Kasumi-1 (cell line): ENCODE measurements around the gene BTD.

Experiments
- DNase-seq, 2 experiments: peaks; one replicate each; lab custom pipeline; 2025; lab: John Stamatoyannopoulos, UW

BTD gene

GRCh38 chr3:15667484-15667883, 65.9 kb downstream of the BTD start:
- DNase-seq: no peak

DNA sequence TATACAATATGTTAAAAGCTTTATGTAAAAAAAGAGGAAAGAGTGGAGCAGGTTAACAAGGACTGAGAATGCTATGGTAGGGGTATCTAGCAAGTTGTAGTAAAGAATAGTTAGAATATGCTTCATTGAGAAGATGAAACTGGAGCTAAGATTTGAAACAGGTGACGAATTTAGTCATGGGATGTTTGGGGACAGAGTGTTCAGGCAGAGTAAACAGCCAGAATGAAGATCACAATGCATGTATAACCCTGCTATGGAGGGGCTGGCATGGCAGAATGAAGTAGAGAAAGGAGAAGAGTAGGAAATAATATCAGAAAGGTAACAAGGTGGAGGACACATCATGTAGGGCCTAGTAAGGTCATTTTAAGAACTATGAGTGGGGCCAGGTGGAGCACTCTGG, 72.0 kb downstream of the BTD start:
- DNase-seq: no peak

DNA sequence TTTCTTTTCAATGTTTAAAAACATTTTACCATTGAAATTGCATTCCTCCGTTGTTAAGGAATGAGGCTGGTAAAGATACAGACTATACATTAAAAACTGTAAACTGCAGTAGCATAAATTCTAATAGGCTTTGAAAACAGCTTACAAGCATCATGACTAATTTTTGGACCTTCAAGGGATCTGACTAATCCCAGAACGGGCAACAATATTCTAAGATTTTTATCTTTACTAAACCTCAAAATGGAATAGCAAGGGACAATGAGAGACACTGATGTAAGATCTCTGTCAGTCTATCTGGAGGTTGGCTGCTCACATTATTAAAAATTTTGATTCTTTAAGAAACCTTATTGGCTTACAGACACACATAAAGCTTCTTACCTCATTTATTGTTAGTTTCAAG, 74.7 kb downstream of the BTD start:
- DNase-seq: no peak

DNA sequence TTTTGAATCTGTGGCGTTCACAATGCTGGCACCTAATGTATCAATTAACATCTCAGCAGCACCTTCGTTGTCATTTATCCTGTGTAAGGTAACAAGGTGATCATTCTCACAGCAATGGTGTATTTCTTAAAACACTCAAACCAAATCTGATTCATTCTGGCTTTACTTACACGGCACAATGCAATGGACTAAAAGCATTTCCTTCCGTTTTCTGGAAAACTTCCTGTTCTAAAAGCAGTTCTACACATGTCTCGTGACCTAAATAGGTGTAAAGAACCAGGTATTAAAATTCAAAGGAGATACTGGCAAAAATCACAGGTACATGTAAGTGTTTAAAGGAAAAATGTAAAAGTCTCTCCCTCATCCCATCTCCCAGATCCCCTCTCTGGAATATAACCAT, 77.8 kb downstream of the BTD start:
- no peak for DNase-seq

- DNase-seq: no peak
Measured at GRCh38 chr3:15681668-15682067, 80.1 kb downstream of the BTD start.

DNA sequence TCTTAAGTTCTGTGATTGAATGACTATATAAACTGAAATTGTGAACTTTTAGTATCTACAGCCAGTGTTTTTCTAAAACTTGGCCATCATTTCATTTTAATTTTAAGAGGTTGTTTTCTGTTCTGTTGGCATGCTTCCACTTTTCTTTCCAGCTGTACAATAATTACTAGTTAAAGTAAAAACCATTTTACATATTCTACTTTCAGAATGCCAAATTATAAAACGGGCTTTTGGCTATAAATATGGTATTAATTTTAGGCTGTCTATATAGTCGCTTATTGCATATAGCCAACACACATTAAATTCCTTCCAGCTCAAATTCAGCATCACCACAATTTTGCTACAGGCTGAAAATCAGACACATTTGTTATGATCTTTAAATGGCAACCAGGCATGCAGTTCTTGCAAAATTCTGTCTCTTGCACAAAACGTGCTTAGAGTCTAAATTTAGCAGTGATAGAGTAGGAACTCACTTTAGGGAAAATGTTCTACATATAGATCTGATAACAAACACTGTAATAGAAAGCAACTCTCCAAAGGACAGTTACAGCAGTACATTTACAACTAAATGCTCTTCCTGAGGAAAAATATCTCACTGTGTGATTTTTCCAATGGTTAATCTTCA, 81.1 kb downstream of the BTD start:
- peak in 1 of 2 experiments; percentile 17 for DNase-seq

- DNase-seq: peak; percentile 11 to 29
Measured at GRCh38 chr3:15683253-15683652, 81.7 kb downstream of the BTD start.

GRCh38 chr3:15685927-15686326, 84.4 kb downstream of the BTD start:
- DNase-seq: no peak

DNA sequence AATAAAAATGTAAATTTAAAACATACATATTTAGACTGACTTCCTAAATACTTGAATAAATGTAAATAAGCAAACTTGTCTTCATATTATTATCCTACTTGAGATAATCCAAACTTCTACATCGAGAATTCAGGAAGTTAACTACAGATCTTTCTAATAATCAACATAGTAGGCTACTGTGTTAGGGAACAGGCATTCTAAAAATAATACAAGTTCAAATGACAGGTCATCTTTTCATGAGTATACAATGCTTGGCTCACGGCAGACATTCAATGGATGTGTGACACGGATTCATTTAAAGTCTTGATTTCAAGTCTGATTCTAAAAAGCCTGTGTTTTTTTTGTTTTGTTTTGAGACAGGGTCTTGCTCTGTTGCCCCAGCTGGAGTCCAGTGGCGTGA, 88.7 kb downstream of the BTD start:
- no peak for DNase-seq

DNA sequence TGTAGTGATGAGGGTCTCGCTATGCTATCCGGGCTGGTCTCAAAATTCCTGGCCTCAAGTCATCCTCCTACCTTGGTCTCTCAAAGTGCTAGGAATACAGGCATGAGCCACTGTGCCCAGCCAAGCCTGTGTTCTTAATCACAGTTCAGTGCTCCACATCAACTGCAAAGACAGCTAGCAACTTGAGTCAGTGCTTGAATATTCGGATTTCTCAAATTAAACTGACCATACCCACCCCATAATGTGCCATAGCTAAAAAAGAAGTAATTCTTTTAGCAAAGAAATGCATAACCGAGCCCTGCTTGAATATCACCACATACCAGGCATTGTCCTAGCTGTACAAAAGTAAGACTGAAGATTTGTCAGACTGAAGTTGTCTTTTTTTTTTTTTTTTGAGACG, 89.2 kb downstream of the BTD start:
- no peak for DNase-seq

DNA sequence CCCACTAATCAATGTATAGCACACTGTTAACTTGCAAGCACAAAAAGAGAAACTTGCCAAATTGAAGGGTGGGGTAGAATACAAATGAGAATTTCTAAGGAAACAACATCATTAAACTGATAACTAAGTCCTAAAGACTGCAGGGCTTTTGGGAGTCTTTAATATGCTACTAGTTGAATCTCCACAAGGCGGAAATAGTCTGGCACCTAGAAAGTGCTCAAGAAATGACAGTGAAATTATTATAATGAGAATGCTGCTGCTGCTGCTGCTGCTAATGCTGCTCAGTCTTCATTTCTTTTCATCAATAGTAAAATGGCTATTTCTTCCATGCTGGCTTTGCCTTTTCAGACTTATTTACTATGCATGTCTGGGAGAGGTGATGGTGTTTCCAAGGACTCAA, 91.8 kb downstream of the BTD start:
- DNase-seq: no peak

DNA sequence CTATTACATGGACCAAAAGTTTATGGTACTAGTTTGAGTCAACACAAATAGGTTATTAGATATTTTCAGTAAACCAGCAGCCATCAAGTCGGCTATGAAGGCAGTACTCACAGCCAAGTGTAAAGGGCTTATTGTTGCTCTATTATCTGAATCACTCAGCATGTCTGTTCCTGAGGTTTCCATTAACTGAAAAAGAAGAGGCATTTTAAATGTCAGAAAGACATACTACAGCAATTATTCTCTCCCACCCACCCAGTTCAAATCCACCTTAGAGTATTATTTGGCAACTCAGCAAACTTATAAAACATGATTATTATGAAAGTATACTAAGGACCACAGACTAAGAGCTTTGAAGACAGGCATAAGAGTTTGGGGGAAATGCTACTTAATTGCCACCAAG, 93.1 kb downstream of the BTD start:
- DNase-seq: no peak
